Spleen (tissue), 11 donors: Measurements from ENCODE around the gene UVSSA. TPM values are rescaled to one million over a fixed set of nuclear protein-coding genes. Genes with fewer than 3 reads are reported as not detected.
A peak's percentile ranks its signal among the peaks of the same experiment; 100 is the strongest.

Experiments used
- DNase-seq: peaks from one replicate; pipeline ENCODE4 v3.0.0-alpha.2; 2020
- H3K27ac ChIP-seq, 8 donors: fragments of 200-600 bp; sonication (generic) in 7 of 8; 1 replicate in 4 of 8; 2 replicates in 4 of 8; pipeline versions ENCODE4 v1.5.0 to v1.8.0; 2016 to 2021; ENCODE audit warnings: inconsistent platforms in 4 of 8, mild to moderate bottlenecking in 4 of 8, moderate library complexity in 1 of 8
- H3K27me3 ChIP-seq, 7 donors: fragments of 200-600 bp; sonication (generic) in 6 of 7; replicated peaks in 1 of 7; 1 replicate in 4 of 7; 2 replicates in 3 of 7; pipeline versions ENCODE4 v1.5.0 to v1.8.0; 2016 to 2021; ENCODE audit warnings: inconsistent platforms in 3 of 7, mild to moderate bottlenecking in 1 of 7
- H3K36me3 ChIP-seq, 6 donors: fragments of 200-600 bp; sonication (generic) in 5 of 6; 1 replicate in 4 of 6; 2 replicates in 2 of 6; pipeline versions ENCODE4 v1.5.0 to v1.8.0; 2016 to 2021; ENCODE audit warnings: inconsistent platforms in 2 of 6
- H3K4me1 ChIP-seq, 6 donors: fragments of 200-600 bp; sonication (generic) in 5 of 6; 1 replicate in 3 of 6; 2 replicates in 3 of 6; pipeline versions ENCODE4 v1.5.0 to v1.8.0; 2016 to 2021; ENCODE audit warnings: inconsistent platforms in 3 of 6
- H3K4me3 ChIP-seq, 8 donors: fragments of 200-600 bp; sonication (generic) in 7 of 8; 1 replicate in 4 of 8; 2 replicates in 4 of 8; pipeline versions ENCODE4 v1.5.0 to v1.8.0; 2016 to 2021; ENCODE audit warnings: inconsistent platforms in 4 of 8, mild to moderate bottlenecking in 4 of 8, moderate library complexity in 2 of 8
- H3K9me3 ChIP-seq, 8 donors: fragments of 200-600 bp; sonication (generic) in 7 of 8; 1 replicate in 4 of 8; 2 replicates in 4 of 8; pipeline versions ENCODE4 v1.5.0 to v1.8.0; 2016 to 2021; ENCODE audit warnings: inconsistent platforms in 4 of 8
- CTCF ChIP-seq, 11 experiments: fragments of 200-600 bp in 7 of 11; fragments of 450-650 bp in 4 of 11; sonication (generic) in 4 of 11; IDR thresholded peaks in 8 of 11; conservative IDR thresholded peaks in 3 of 11; 1 replicate in 7 of 11; 2 replicates in 4 of 11; pipeline versions ENCODE4 v1.4.0 to v1.8.0; 2016 to 2021; ENCODE audit warnings: antibody characterized with exemption in 11 of 11, inconsistent platforms in 4 of 11, mild to moderate bottlenecking in 1 of 11
- POLR2A ChIP-seq, 3 donors: fragments of 450-650 bp; IDR thresholded peaks; one replicate each; pipeline ENCODE4 v1.5.1; 2017; ENCODE audit warnings: antibody characterized with exemption in 3 of 3, mild to moderate bottlenecking in 1 of 3
- POLR2AphosphoS5 ChIP-seq, 3 donors: sonication (generic); formaldehyde crosslinking; IDR thresholded peaks; one replicate each; pipeline ENCODE4 v1.5.1; 2017; ENCODE audit warnings: antibody characterized with exemption in 3 of 3
- WGBS, 5 donors: extraction: QIAGEN DNeasy Blood & Tissue Kit in 3 of 5; methylation state at CpG; one replicate each; pipeline versions ENCODE4 v1.1.5 to v1.1.7; 2013 to 2018; 5-methylcytosine and 5-hydroxymethylcytosine counted together
- intact Hi-C: fragments of 100-400 bp; cut with DNase I; formaldehyde crosslinking; loops from one replicate; pipeline ENCODE4 v1.15.0; 2023; ENCODE audit warnings: low total_unique reads
- polyA plus RNA-seq, 3 donors: library from polyadenylated mRNA; stranded (reverse); fragments of 200-250 nt; gene quantifications; one replicate each; pipeline ENCODE4 v1.2.1, GENCODE V29; 2013
- total RNA-seq, 7 donors: library from RNA; depleted of rRNA in 3 of 7; stranded (reverse); fragments of >200 nt in 3 of 7; fragmentation: NEBNext Ultra II Directional in 4 of 7; extraction: Animal tissue kit (Norgen Biotek cat#: 25700) in 4 of 7; gene quantifications; one replicate each; pipeline versions ENCODE4 v1.1.0 to v1.2.1, GENCODE V29; 2016 to 2021
- donor health status: healthy with polysubstance abuse.
- donor health status: DM: no; HTN: no; CAD: no; lungs with moderate emphysema.
- donor health status: DM: no; HTN: no; CAD: no.
- donor health status: Bipolar disorder and iron deficiency.
- donor health status: healthy.
- donor health status: DM: no; HTN: no; CAD: no.
- donor health status: DM: yes; HTN: yes; CAD: no.

Gene UVSSA
- total and polyA plus RNA-seq, 10 donors: 3.0 to 54.0 (median 26.8) TPM

DNA sequence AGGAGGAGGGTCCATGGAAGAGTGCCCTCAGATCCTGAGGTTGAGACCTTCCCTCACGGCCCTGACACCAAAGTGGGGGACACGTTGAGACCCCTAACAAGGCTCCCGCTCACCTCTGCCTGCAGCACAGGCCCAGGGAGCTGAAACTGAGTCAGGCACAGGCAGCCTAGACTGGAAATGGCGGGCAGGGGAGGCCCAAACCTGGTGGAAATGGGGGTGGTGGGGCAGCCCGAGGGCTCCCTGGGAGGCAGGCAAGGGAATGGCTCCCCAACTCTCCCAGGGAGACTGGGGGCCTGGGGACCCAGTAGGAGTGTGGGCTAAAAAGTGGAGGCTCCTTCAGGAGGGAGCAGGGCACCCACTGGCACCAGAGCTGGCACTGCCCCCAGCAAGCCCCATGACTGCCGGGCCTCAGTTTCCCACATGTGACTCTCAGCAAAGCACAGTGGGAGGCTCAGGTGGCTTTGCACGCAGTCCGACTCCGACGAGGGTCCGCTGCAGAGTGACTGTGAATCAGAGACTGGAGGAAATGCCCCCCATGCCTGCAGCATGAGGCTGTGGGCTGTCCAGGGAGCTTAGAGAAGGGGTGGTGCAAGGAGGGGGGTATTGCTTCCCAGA, 53.3 kb downstream of the UVSSA start:
- Histone ChIP-seq H3K9me3 (peaks cover 0 to 47% (median 10%) of the 10 kb centered on the region in 8 donors), H3K27ac (no peak overlapping the region), H3K27me3 (peaks cover 8 to 60% (median 56%) of the 10 kb centered on the region in 7 donors), H3K4me1 (peaks cover 0 to 37% (median 25%) of the 10 kb centered on the region in 6 donors), H3K4me3 (no peak overlapping the region), H3K36me3 (peaks cover 0 to 6% (median 0%) of the 10 kb centered on the region in 6 donors)
- DNase-seq: no peak
- 78 to 89% (median 83%) methylated on average over 7 to 11 of the region's 11 CpGs for WGBS, 5 donors
- no peak for TF ChIP-seq CTCF (IDR thresholded peaks at IDR 0.05 in 8 of 11, conservative IDR thresholded peaks at IDR 0.05 in 3 of 11)
- TF ChIP-seq POLR2A (IDR thresholded peaks at IDR 0.05): no peak
- TF ChIP-seq POLR2AphosphoS5 (IDR thresholded peaks at IDR 0.05): no peak
- intact Hi-C loops: no loop called here

DNA sequence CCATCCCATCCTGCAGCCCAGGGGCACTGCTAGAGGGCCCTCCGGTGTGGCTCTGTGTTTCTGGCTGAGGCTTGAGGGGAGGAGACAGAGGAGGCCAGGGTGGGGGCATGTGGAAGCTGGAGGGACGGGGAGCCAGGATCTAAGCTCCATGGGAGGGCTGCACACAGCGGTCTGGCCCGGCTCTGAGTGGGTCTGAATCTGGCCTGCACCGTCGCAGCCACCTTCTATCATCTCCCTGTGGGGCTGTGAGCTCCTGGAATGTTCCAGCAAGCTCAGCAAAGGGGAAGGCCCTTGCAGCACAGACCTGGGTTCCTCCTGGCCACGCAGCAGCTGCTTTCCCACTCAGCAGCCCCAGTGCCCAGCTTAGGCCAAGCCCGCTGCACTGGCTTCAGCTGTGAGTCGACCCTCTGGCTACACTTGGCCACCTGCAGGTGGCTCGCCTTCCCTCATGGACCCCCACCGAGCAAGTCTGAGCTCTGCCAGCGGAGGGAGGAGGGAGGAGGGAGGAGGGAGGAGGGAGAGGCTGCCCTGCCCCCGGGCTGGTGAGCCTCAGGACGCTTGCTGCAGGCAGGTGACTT, 53.9 kb downstream of the UVSSA start:
- Histone ChIP-seq H3K36me3 (no peaks in the 10 kb centered on the region), H3K9me3 (peaks cover 0 to 52% (median 10%) of the 10 kb centered on the region in 8 donors), H3K4me3 (no peak overlapping the region), H3K4me1 (peaks cover 0 to 44% (median 28%) of the 10 kb centered on the region in 6 donors), H3K27ac (no peak overlapping the region), H3K27me3 (peaks cover 8 to 67% (median 62%) of the 10 kb centered on the region in 7 donors)
- intact Hi-C loops: no loop called here
- 37 to 56% (median 43%) methylated on average over 12 to 14 of the region's 14 CpGs for WGBS, 5 donors
- DNase-seq: no peak
- no peak for TF ChIP-seq CTCF (IDR thresholded peaks at IDR 0.05 in 8 of 11, conservative IDR thresholded peaks at IDR 0.05 in 3 of 11)
- no peak for TF ChIP-seq POLR2A (IDR thresholded peaks at IDR 0.05)
- no peak for TF ChIP-seq POLR2AphosphoS5 (IDR thresholded peaks at IDR 0.05)

- DNase-seq: peak; percentile 59
Measured at GRCh38 chr4:1401409-1402020, 54.5 kb downstream of the UVSSA start.

More at GRCh38 chr4:1401409-1402020, 54.5 kb downstream of the UVSSA start:
- intact Hi-C loops: no loop called here
- Histone ChIP-seq H3K27me3 (peaks cover 8 to 73% (median 68%) of the 10 kb centered on the region in 7 donors), H3K36me3 (no peaks in the 10 kb centered on the region), H3K27ac (no peak overlapping the region), H3K4me3 (no peak overlapping the region), H3K9me3 (peaks cover 0 to 52% (median 7%) of the 10 kb centered on the region in 8 donors), H3K4me1 (peaks cover 0 to 50% (median 31%) of the 10 kb centered on the region in 6 donors)
- TF ChIP-seq CTCF (IDR thresholded peaks at IDR 0.05 in 8 of 11, conservative IDR thresholded peaks at IDR 0.05 in 3 of 11): no peak
- TF ChIP-seq POLR2AphosphoS5 (IDR thresholded peaks at IDR 0.05): no peak
- TF ChIP-seq POLR2A (IDR thresholded peaks at IDR 0.05): no peak
- WGBS, 5 donors: 28 to 43% (median 35%) methylated on average over 9 to 18 of the region's 18 CpGs
